ENCODE data around the gene LSAMP. TPM values are rescaled to one million over a fixed set of nuclear protein-coding genes. Genes with fewer than 3 reads are reported as not detected.

LSAMP gene
- total and polyA plus RNA-seq, 2 of the 13 experiments (the other 11 are each of a cell fraction or from before 2014, with no cell fraction given) = not detected

DNA sequence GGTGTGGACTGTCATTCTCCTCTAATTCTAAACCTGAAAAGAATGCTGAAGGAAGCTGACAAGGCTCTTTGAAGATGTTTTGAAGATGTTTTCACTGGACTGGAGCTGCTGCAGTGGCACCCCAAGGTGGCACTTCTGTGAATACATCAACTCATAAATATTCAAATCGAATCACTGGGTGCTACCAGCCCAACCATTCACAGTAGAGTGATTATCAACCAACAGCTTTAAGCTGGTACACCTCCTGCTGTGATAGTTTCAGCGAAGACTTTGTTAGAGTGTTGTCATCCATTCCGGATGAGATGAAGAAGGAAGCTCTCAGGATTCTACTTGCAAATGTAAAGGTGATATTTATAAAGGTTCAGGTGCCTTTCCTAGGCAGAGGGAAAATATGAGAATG is 106.6 kb downstream of the LSAMP start:
- Histone ChIP-seq H3K27me3 (ENCODE audit: control insufficient read depth in 1 of 2, insufficient read depth in 2 of 2, low read length in 2 of 2) (no peaks in the 10 kb centered on the region), H4K20me1 (ENCODE audit: insufficient read depth, low read length) (no peaks in the 10 kb centered on the region), H3K9ac (ENCODE audit: insufficient read depth, low read depth, low read length) (no peak overlapping the region), H3K4me1 (ENCODE audit: insufficient read depth, low read length) (no peaks in the 10 kb centered on the region), H3K4me2 (ENCODE audit: low read depth, low read length) (no peak overlapping the region), H3K36me3 (replicated peaks in 1 of 2; ENCODE audit: control insufficient read depth in 1 of 2, insufficient read depth in 2 of 2, low read length in 2 of 2) (no peaks in the 10 kb centered on the region), H3K79me2 (ENCODE audit: insufficient read depth, low read length) (no peaks in the 10 kb centered on the region), H3K9me3 (ENCODE audit: low read length) (no peaks in the 10 kb centered on the region), H3K27ac (ENCODE audit: extremely low read length, insufficient read depth, low read length) (no peak overlapping the region), H3K4me3 (replicated peaks in 1 of 3; ENCODE audit: insufficient read depth in 1 of 3, low read depth in 2 of 3, low read length in 3 of 3) (no peak overlapping the region), H2AFZ (ENCODE audit: low read length) (no peak overlapping the region)
- 0% methylated on average over 3 of the region's 3 CpGs for WGBS (ENCODE audit: low lambda C conversion rate)
- ATAC-seq = no peak
- CTCF ChIA-PET (ENCODE audit: low intra/inter-chr PET ratio, low total read pairs) = no interaction called here
- POLR2A ChIA-PET = no interaction called here
- DNase-seq (ENCODE audit: low spot score) = no peak
- FAIRE-seq = no peak
- in situ Hi-C loops (cut with HindIII; ENCODE audit: extremely low pct_ligation_motif_present, low pct_unique_long_range_greater_than_20kb) = no loop called here
- BruUV-seq (replicated peaks) = no TSS peak
- intact Hi-C loops (cut with micrococcal nuclease; ENCODE audit: unreplicated experiment) = no loop called here
- TF ChIP-seq ZNF256 (CRISPR knock-in tag; conservative IDR thresholded peaks at IDR 0.05) (no peak), ZBTB40 (IDR thresholded peaks at IDR 0.05) (no peak), ZBTB40 (CRISPR knock-in tag; IDR thresholded peaks at IDR 0.05) (no peak), ZNF30 (CRISPR knock-in tag; IDR thresholded peaks at IDR 0.05) (no peak), RCOR2 (CRISPR knock-in tag; IDR thresholded peaks at IDR 0.05) (no peak), ZNF318 (CRISPR knock-in tag; IDR thresholded peaks at IDR 0.05) (no peak)

Data from HepG2 (cell line).